Measurements from ENCODE around the gene RSL1D1. TPM values are rescaled to one million over a fixed set of nuclear protein-coding genes. Genes with fewer than 3 reads are reported as not detected.

The RSL1D1 gene
- total and polyA plus RNA-seq, 9 of the 15 experiments (the other 6 are each of a cell fraction or from before 2014, with no cell fraction given): 259 to 753 (median 373) TPM

DNA sequence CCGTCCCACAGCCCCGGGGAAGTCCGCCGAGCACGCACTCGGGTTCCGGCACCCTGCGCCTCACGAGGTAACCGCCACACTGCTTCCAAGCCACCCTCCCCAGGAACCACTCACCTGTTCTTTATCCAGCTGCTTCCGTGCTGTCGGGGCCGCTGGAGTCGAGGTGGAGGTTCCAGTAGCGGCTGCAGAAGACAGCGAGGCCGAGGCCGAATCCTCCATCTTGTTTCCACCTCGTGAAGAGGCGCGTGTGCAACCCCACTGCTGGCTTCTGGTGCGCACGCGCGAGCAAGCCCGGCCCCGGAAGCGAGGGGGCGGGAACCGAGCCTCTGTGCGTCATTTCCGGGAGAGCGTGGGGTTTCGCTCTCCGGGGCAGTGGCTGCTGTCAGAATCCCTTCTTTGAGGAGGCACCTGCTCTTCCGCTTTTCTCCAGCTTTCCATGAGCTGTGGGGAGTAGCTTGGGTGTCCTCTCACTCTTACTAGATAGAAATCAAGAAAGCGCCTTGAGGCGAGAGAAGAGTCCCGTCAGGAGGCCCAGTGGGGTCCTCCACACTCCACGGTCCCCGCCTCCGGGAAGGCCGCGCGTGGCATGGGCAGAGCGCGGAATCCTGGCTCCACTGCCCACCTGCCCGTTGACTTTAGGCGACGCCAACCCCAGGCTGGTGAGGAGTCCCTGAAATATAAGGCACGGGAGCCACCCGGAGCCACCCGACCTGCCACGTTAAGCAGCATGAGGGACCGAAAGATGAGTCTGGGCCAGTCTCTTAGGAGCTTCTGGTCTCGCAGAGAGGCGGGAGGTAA is at the start of gene RSL1D1 (continued):
- TF ChIP-seq TRIM24 (IDR thresholded peaks at IDR 0.05): no peak
- no peak for TF ChIP-seq ZNF830 (CRISPR knock-in tag; IDR thresholded peaks at IDR 0.05)
- no peak for TF ChIP-seq COPS2 (conservative IDR thresholded peaks at IDR 0.05)
- no peak for TF ChIP-seq SMAD2 (IDR thresholded peaks at IDR 0.05; ENCODE audit: low read depth, low read length)
- peak; percentile 88 for TF ChIP-seq MEIS2 (IDR thresholded peaks at IDR 0.05; ENCODE audit: partially characterized antibody)
- TF ChIP-seq ID3 (CRISPR knock-in tag; IDR thresholded peaks at IDR 0.05): no peak
- TF ChIP-seq ID3 (tag; IDR thresholded peaks at IDR 0.05): no peak
- TF ChIP-seq LARP7 (IDR thresholded peaks at IDR 0.05): no peak
- peak; percentile 3; the same call in 1 of the 2 replicates for TF ChIP-seq ETV5 (CRISPR knock-in tag; IDR thresholded peaks at IDR 0.05; ENCODE audit: low read depth)
- TF ChIP-seq, protein P1, sequence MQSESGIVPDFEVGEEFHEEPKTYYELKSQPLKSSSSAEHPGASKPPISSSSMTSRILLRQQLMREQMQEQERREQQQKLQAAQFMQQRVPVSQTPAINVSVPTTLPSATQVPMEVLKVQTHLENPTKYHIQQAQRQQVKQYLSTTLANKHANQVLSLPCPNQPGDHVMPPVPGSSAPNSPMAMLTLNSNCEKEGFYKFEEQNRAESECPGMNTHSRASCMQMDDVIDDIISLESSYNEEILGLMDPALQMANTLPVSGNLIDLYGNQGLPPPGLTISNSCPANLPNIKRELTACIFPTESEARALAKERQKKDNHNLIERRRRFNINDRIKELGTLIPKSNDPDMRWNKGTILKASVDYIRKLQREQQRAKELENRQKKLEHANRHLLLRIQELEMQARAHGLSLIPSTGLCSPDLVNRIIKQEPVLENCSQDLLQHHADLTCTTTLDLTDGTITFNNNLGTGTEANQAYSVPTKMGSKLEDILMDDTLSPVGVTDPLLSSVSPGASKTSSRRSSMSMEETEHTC (IDR thresholded peaks at IDR 0.05): 0 out of 2 replicates have a peak, but pooled peaks have one; percentile 30
- peak; percentile 70; the same call in 1 of the 2 replicates for TF ChIP-seq SP1 (CRISPR knock-in tag; IDR thresholded peaks at IDR 0.05)
- peak; percentile 42; the same call in 1 of the 2 replicates for TF ChIP-seq RB1 (IDR thresholded peaks at IDR 0.05; ENCODE audit: low read depth)
- no peak for TF ChIP-seq POU5F1 (IDR thresholded peaks at IDR 0.05; ENCODE audit: borderline replicate concordance, low read depth, low read length, partially characterized antibody)
- peak; percentile 6; the same call in 1 of the 2 replicates for TF ChIP-seq TEAD4 (IDR thresholded peaks at IDR 0.05; ENCODE audit: low read length)
- TF ChIP-seq TEAD4 (CRISPR knock-in tag; IDR thresholded peaks at IDR 0.05; ENCODE audit: borderline replicate concordance): no peak
- TF ChIP-seq DIDO1 (tag; IDR thresholded peaks at IDR 0.05; ENCODE audit: low read depth): no peak
- 0 out of 4 replicates have a peak, but pooled peaks of 1 of the 2 experiments have one; percentile 16 for TF ChIP-seq NONO (IDR thresholded peaks at IDR 0.05; ENCODE audit: low read depth in 2 of 2, low read length in 1 of 2)
- no peak for TF ChIP-seq ATF1 (CRISPR knock-in tag; IDR thresholded peaks at IDR 0.05)
- TF ChIP-seq ATF1 (tag; IDR thresholded peaks at IDR 0.05): peak; percentile 94
- peak; percentile 38; the same call in 1 of the 2 replicates for TF ChIP-seq KLF13 (tag; IDR thresholded peaks at IDR 0.05; ENCODE audit: borderline replicate concordance, low read depth)
- no peak for TF ChIP-seq ZSCAN29 (IDR thresholded peaks at IDR 0.05)
- 0 out of 2 replicates have a peak, but pooled peaks have one; percentile 66 for TF ChIP-seq ZBTB1 (CRISPR knock-in tag; IDR thresholded peaks at IDR 0.05; ENCODE audit: borderline replicate concordance, low read depth)
- no peak for TF ChIP-seq HMG20B (CRISPR knock-in tag; IDR thresholded peaks at IDR 0.05)
- TF ChIP-seq STAT6 (CRISPR knock-in tag; IDR thresholded peaks at IDR 0.05): no peak
- TF ChIP-seq TEAD2 (tag; IDR thresholded peaks at IDR 0.05): no peak
- TF ChIP-seq SRSF7 (optimal IDR thresholded peaks at IDR 0.05; ENCODE audit: low read depth, low read length): no peak
- peak in 1 of 2 experiments; percentile 97; a peak in 2 of 4 replicates for TF ChIP-seq HDAC1 (IDR thresholded peaks at IDR 0.05)

Data from K562 (cell line).